ENCODE data around the gene METTL6.
"Not testable (repeated sequence)": the region's sequence is repeated elsewhere in the genome, so short reads cannot be mapped to it uniquely, and the experiment has no call there.

Gene METTL6

GRCh38 chr3:15460891-15461531 is 33.7 kb upstream of the METTL6 start:
- H3K4me3 ChIP-seq (ENCODE audit: low read length), result no peak overlapping the region

GRCh38 chr3:15458212-15458780 is 31.0 kb upstream of the METTL6 start:
- H3K27me3 ChIP-seq (ENCODE audit: control insufficient read depth, low read length), result peaks cover 16% of the 10 kb centered on the region
- no peaks in the 10 kb centered on the region for H3K36me3 ChIP-seq (ENCODE audit: control insufficient read depth, low read length)
- H3K79me2 ChIP-seq (ENCODE audit: control insufficient read depth, low read length), result no peaks in the 10 kb centered on the region
- no peaks in the 10 kb centered on the region for H4K20me1 ChIP-seq (ENCODE audit: control insufficient read depth, insufficient read depth, low read depth, low read length)
- no peak overlapping the region for H3K4me2 ChIP-seq (ENCODE audit: low read length)
- no peaks in the 10 kb centered on the region for H3K9me2 ChIP-seq (replicated peaks; ENCODE audit: control insufficient read depth, low read length)
- no peaks in the 10 kb centered on the region for H3K4me1 ChIP-seq (ENCODE audit: control insufficient read depth, low read length)
- H3K9me3 ChIP-seq (ENCODE audit: control insufficient read depth, insufficient read depth, low read length), result no peaks in the 10 kb centered on the region
- TF ChIP-seq EZH2phosphoT487 (IDR thresholded peaks at IDR 0.05; ENCODE audit: borderline replicate concordance, low read length), result no peak
- TF ChIP-seq CTCF (IDR thresholded peaks at IDR 0.05; ENCODE audit: low read depth, low read length, poor library complexity, severe bottlenecking), result no peak
- no peak overlapping the region for H3K4me3 ChIP-seq (ENCODE audit: low read length)
- H3F3A ChIP-seq (ENCODE audit: control insufficient read depth, insufficient read depth), result no peaks in the 10 kb centered on the region
- no peak overlapping the region for H3K27ac ChIP-seq (ENCODE audit: low read depth, low read length)

More at GRCh38 chr3:15460891-15461531, 33.7 kb upstream of the METTL6 start:
- Histone ChIP-seq H3K27ac (ENCODE audit: low read depth, low read length) (no peak overlapping the region), H3F3A (ENCODE audit: control insufficient read depth, insufficient read depth) (no peaks in the 10 kb centered on the region), H4K20me1 (ENCODE audit: control insufficient read depth, insufficient read depth, low read depth, low read length) (no peaks in the 10 kb centered on the region), H3K4me1 (ENCODE audit: control insufficient read depth, low read length) (no peaks in the 10 kb centered on the region), H3K9me2 (replicated peaks; ENCODE audit: control insufficient read depth, low read length) (no peaks in the 10 kb centered on the region), H3K79me2 (ENCODE audit: control insufficient read depth, low read length) (no peaks in the 10 kb centered on the region), H3K27me3 (ENCODE audit: control insufficient read depth, low read length) (peaks cover 16% of the 10 kb centered on the region), H3K4me2 (ENCODE audit: low read length) (no peak overlapping the region), H3K36me3 (ENCODE audit: control insufficient read depth, low read length) (no peaks in the 10 kb centered on the region), H3K9me3 (ENCODE audit: control insufficient read depth, insufficient read depth, low read length) (no peaks in the 10 kb centered on the region)
- TF ChIP-seq EZH2phosphoT487 (IDR thresholded peaks at IDR 0.05; ENCODE audit: borderline replicate concordance, low read length) (no peak), CTCF (IDR thresholded peaks at IDR 0.05; ENCODE audit: low read depth, low read length, poor library complexity, severe bottlenecking) (no peak)

- not testable (repeated sequence) for H3F3A ChIP-seq (ENCODE audit: control insufficient read depth, insufficient read depth); H3K9me2 ChIP-seq (replicated peaks; ENCODE audit: control insufficient read depth, low read length); H4K20me1 ChIP-seq (ENCODE audit: control insufficient read depth, insufficient read depth, low read depth, low read length); H3K9me3 ChIP-seq (ENCODE audit: control insufficient read depth, insufficient read depth, low read length); H3K4me1 ChIP-seq (ENCODE audit: control insufficient read depth, low read length); H3K36me3 ChIP-seq (ENCODE audit: control insufficient read depth, low read length); H3K4me3 ChIP-seq (ENCODE audit: low read length); H3K4me2 ChIP-seq (ENCODE audit: low read length); H3K27ac ChIP-seq (ENCODE audit: low read depth, low read length); H3K79me2 ChIP-seq (ENCODE audit: control insufficient read depth, low read length)
- peaks cover 16% of the 10 kb centered on the region for H3K27me3 ChIP-seq (ENCODE audit: control insufficient read depth, low read length)
Observed at GRCh38 chr3:15456915-15457314, 29.6 kb upstream of the METTL6 start.

- Histone ChIP-seq H3K9me2 (replicated peaks; ENCODE audit: control insufficient read depth, low read length) (no peaks in the 10 kb centered on the region), H3K9me3 (ENCODE audit: control insufficient read depth, insufficient read depth, low read length) (no peaks in the 10 kb centered on the region), H3K27ac (ENCODE audit: low read depth, low read length) (no peak overlapping the region), H3K4me2 (ENCODE audit: low read length) (no peak overlapping the region), H3K4me3 (ENCODE audit: low read length) (no peak overlapping the region), H3K36me3 (ENCODE audit: control insufficient read depth, low read length) (no peaks in the 10 kb centered on the region), H3K4me1 (ENCODE audit: control insufficient read depth, low read length) (no peaks in the 10 kb centered on the region), H3F3A (ENCODE audit: control insufficient read depth, insufficient read depth) (no peaks in the 10 kb centered on the region), H3K27me3 (ENCODE audit: control insufficient read depth, low read length) (peaks cover 14% of the 10 kb centered on the region), H3K79me2 (ENCODE audit: control insufficient read depth, low read length) (no peaks in the 10 kb centered on the region), H4K20me1 (ENCODE audit: control insufficient read depth, insufficient read depth, low read depth, low read length) (no peaks in the 10 kb centered on the region)
- no peak for TF ChIP-seq EZH2phosphoT487 (IDR thresholded peaks at IDR 0.05; ENCODE audit: borderline replicate concordance, low read length)
- TF ChIP-seq CTCF (IDR thresholded peaks at IDR 0.05; ENCODE audit: low read depth, low read length, poor library complexity, severe bottlenecking), result no peak
Observed at GRCh38 chr3:15456321-15456720, 29.0 kb upstream of the METTL6 start.
